Upper lobe of left lung (tissue), 6 donors: ENCODE results near the gene ANKRD13D. TPM values are rescaled to one million over a fixed set of nuclear protein-coding genes. Genes with fewer than 3 reads are reported as not detected.

ENCODE experiments used
- ATAC-seq, 2 donors: fragments of 200-7000 bp; cut with Tn5 transposase; one replicate each; pipeline ENCODE4 v1.9.1; 2022; ENCODE audit warnings: mild to moderate bottlenecking in 2 of 2, moderate library complexity in 2 of 2; ENCODE audit not compliant: low FRiP score in 2 of 2
- DNase-seq, 2 donors: peaks; one replicate each; pipeline ENCODE4 v3.0.0-alpha.2; 2019 to 2020
- H3K27ac ChIP-seq, 4 donors: fragments of 200-600 bp; sonication (generic); one replicate each; pipeline ENCODE4 v1.5.1; 2016 to 2019
- H3K27me3 ChIP-seq, 4 donors: fragments of 200-600 bp; sonication (generic); one replicate each; pipeline ENCODE4 v1.5.1; 2017 to 2019
- H3K36me3 ChIP-seq, 4 donors: fragments of 200-600 bp; sonication (generic); one replicate each; pipeline ENCODE4 v1.5.1; 2016 to 2019
- H3K4me1 ChIP-seq, 4 donors: fragments of 200-600 bp; sonication (generic); one replicate each; pipeline ENCODE4 v1.5.1; 2018 to 2019
- H3K4me3 ChIP-seq, 4 donors: fragments of 200-600 bp; sonication (generic); one replicate each; pipeline ENCODE4 v1.5.1; 2017 to 2019; ENCODE audit warnings: mild to moderate bottlenecking in 2 of 4, moderate library complexity in 1 of 4
- H3K9me3 ChIP-seq, 4 donors: fragments of 200-600 bp; sonication (generic); one replicate each; pipeline ENCODE4 v1.5.1; 2018 to 2019
- CTCF ChIP-seq, 6 experiments: fragments of 450-650 bp in 4 of 6; fragments of 200-600 bp in 2 of 6; sonication (generic) in 2 of 6; IDR thresholded peaks; one replicate each; pipeline ENCODE4 v1.5.1; 2016 to 2019; ENCODE audit warnings: antibody characterized with exemption in 6 of 6
- EP300 ChIP-seq, 4 donors: sonication (generic); formaldehyde crosslinking; IDR thresholded peaks; one replicate each; pipeline ENCODE4 v1.5.1; 2017; ENCODE audit warnings: antibody characterized with exemption in 4 of 4, control low read depth in 2 of 4
- POLR2A ChIP-seq, 4 donors: fragments of 450-650 bp; IDR thresholded peaks; one replicate each; pipeline ENCODE4 v1.5.1; 2016 to 2017; ENCODE audit warnings: antibody characterized with exemption in 4 of 4, mild to moderate bottlenecking in 2 of 4
- POLR2AphosphoS5 ChIP-seq, 2 donors: sonication (generic); formaldehyde crosslinking; IDR thresholded peaks; one replicate each; pipeline ENCODE4 v1.5.1; 2017; ENCODE audit warnings: antibody characterized with exemption in 2 of 2
- WGBS, 2 donors: methylation state at CpG; one replicate each; pipeline ENCODE4 v1.1.5; 2017 to 2018; 5-methylcytosine and 5-hydroxymethylcytosine counted together
- total RNA-seq, 6 donors: library from RNA; depleted of rRNA in 4 of 6; stranded (reverse); fragments of >200 nt in 4 of 6; gene quantifications; one replicate each; pipeline versions ENCODE4 v1.1.0 to v1.2.1, GENCODE V29; 2016 to 2021
- donor health status: DM: no; HTN: no; CAD: no; lungs with moderate emphysema.
- donor health status: DM: no; HTN: yes; CAD: no; lungs with severe emphysema.

Gene ANKRD13D
- total RNA-seq, 6 donors from 2014 or later = 47.4 to 221 (median 78.3) TPM

DNA sequence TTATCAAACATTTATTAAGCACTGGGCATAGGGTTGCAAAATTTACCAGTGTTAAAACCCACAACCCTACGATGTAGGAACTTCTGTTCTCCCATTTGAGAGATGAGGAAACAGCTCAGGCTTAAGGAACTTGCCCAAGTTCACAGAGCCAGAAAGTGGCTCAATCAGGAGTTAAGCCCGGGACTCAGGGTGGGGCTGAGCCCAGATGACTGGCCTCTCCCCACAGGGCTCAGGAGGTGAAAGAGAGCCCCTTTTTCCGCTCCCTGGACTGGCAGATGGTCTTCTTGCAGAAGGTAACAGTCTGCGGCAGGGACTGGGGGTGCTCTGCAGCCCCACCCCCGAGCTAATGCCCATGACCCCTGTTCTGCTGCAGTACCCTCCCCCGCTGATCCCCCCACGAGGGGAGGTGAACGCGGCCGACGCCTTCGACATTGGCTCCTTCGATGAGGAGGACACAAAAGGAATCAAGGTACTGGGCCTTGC is 5.6 kb upstream of the ANKRD13D start:
- peaks cover 56 to 86% (median 78%) of the 10 kb centered on the region in 4 donors for H3K36me3 ChIP-seq
- peaks cover 36 to 72% (median 53%) of the 10 kb centered on the region in 4 donors for H3K4me1 ChIP-seq
- DNase-seq (no peak), ATAC-seq (peak in 1 of 2 donors; percentile 59)
- no peaks in the 10 kb centered on the region for H3K27me3 ChIP-seq
- H3K4me3 ChIP-seq = peak overlapping the region in 1 of 4 donors; percentile 17
- no peaks in the 10 kb centered on the region for H3K9me3 ChIP-seq
- H3K27ac ChIP-seq = peak overlapping the region; percentile 92 to 99 (median 97)
- 79 to 85% methylated on average over 11 to 13 of the region's 13 CpGs for WGBS, 2 donors
- peak in 1 of 4 donors; percentile 22 for TF ChIP-seq EP300 (IDR thresholded peaks at IDR 0.05)
- peak in 1 of 2 donors; percentile 29 for TF ChIP-seq POLR2AphosphoS5 (IDR thresholded peaks at IDR 0.05)
- TF ChIP-seq CTCF (IDR thresholded peaks at IDR 0.05) = no peak

GRCh38 chr11:67284811-67285540 is 4.1 kb upstream of the ANKRD13D start:
- TF ChIP-seq EP300 (IDR thresholded peaks at IDR 0.05) (no peak), POLR2A (IDR thresholded peaks at IDR 0.05) (no peak), CTCF (IDR thresholded peaks at IDR 0.05) (no peak), POLR2AphosphoS5 (IDR thresholded peaks at IDR 0.05) (no peak)
- Histone ChIP-seq H3K27ac (peak overlapping the region; percentile 92 to 99 (median 97)), H3K4me1 (peaks cover 29 to 66% (median 48%) of the 10 kb centered on the region in 4 donors), H3K36me3 (peaks cover 50 to 72% (median 65%) of the 10 kb centered on the region in 4 donors), H3K9me3 (no peaks in the 10 kb centered on the region), H3K27me3 (no peaks in the 10 kb centered on the region), H3K4me3 (peak overlapping the region in 3 of 4 donors; percentile 0 to 28 (median 23))
- no peak for ATAC-seq
- DNase-seq = peak in 1 of 2 donors; percentile 83
- 84 to 93% methylated on average over 20 to 45 of the region's 45 CpGs for WGBS, 2 donors

DNA sequence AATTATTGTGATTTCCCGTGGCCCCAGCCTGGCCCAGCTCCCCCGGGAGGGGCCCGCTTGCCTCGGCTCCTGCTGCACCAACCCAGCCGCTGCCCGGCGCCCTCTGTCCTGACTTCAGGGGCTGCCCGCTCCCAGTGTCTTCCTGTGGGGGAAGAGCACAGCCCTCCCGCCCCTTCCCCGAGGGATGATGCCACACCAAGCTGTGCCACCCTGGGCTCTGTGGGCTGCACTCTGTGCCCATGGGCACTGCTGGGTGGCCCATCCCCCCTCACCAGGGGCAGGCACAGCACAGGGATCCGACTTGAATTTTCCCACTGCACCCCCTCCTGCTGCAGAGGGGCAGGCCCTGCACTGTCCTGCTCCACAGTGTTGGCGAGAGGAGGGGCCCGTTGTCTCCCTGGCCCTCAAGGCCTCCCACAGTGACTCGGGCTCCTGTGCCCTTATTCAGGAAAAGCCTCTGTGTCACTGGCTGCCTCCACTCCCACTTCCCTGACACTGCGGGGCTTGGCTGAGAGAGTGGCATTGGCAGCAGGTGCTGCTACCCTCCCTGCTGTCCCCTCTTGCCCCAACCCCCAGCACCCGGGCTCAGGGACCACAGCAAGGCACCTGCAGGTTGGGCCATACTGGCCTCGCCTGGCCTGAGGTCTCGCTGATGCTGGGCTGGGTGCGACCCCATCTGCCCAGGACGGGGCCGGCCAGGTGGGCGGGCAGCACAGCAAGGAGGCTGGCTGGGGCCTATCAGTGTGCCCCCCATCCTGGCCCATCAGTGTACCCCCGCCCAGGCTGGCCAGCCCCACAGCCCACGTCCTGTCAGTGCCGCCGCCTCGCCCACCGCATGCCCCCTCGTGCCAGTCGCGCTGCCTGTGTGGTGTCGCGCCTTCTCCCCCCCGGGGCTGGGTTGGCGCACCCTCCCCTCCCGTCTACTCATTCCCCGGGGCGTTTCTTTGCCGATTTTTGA is 3.3 kb upstream of the ANKRD13D start:
- 63 to 69% methylated on average over 24 to 34 of the region's 39 CpGs for WGBS, 2 donors
- peak in 1 of 4 donors; percentile 6 for TF ChIP-seq POLR2A (IDR thresholded peaks at IDR 0.05)
- TF ChIP-seq CTCF (IDR thresholded peaks at IDR 0.05) = no peak
- Histone ChIP-seq H3K4me3 (peak overlapping the region in 3 of 4 donors; percentile 0 to 28 (median 23)), H3K36me3 (peaks cover 43 to 71% (median 62%) of the 10 kb centered on the region in 4 donors), H3K27me3 (no peaks in the 10 kb centered on the region), H3K27ac (peak overlapping the region; percentile 92 to 99 (median 97)), H3K4me1 (peaks cover 35 to 71% (median 54%) of the 10 kb centered on the region in 4 donors), H3K9me3 (no peaks in the 10 kb centered on the region)
- ATAC-seq (no peak), DNase-seq (peak in 1 of 2 donors; percentile 84)

DNA sequence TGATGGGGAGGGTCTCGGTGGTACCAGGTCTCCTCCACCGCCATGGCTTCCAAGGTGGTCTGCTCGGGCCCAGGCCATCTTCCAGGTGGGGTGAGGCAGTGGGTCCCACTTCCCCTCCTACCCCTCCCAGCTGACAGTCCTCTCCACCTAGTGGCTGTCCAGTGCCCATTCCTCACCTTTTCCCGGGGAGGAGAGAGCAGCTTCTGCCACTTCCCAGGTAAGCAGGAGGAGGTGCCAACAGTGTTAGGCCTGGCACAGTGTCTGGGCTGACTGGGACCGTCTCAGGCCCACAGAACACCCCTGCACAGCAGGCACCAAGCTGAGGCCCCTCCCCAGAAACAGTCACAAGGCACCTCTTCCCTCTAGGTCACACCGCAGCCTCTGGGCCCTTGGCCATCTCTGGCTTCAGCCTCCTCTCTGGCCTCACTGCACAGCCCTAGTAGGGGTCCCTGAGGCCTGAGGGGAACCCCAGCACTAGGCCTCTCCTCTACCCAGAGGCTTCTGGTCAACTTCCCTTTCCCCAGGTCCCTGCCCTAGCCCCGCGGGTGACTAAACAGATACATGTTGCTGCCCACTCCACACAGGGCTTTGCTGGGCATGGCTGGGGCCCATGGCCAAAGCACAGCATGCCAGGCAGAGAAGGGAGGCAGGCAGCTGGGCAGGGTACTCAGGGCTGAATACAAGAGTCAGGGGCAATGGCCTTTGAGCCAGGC is 2.3 kb upstream of the ANKRD13D start:
- Histone ChIP-seq H3K4me1 (peaks cover 36 to 72% (median 58%) of the 10 kb centered on the region in 4 donors), H3K27me3 (no peaks in the 10 kb centered on the region), H3K27ac (peak overlapping the region; percentile 92 to 99 (median 97)), H3K36me3 (peaks cover 35 to 71% (median 59%) of the 10 kb centered on the region in 4 donors), H3K4me3 (peak overlapping the region in 1 of 4 donors; percentile 28), H3K9me3 (no peaks in the 10 kb centered on the region)
- TF ChIP-seq POLR2A (IDR thresholded peaks at IDR 0.05) (peak in 1 of 4 donors; percentile 49), POLR2AphosphoS5 (IDR thresholded peaks at IDR 0.05) (no peak), CTCF (IDR thresholded peaks at IDR 0.05) (no peak), EP300 (IDR thresholded peaks at IDR 0.05) (no peak)
- ATAC-seq (peak; percentile 1), DNase-seq (peak; percentile 58 to 73)
- WGBS, 2 donors = 59 to 84% methylated on average over 5 to 8 of the region's 8 CpGs
